HG03039 (cell line): Measurements from ENCODE around the gene MAML3.

Experiments
- ATAC-seq: cut with Tn5 transposase; IDR thresholded peaks from one replicate; pipeline ENCODE4 v1.9.1; 2021; ENCODE audit warnings: mild to moderate bottlenecking, moderate library complexity; ENCODE audit not compliant: unreplicated experiment

The MAML3 gene

DNA sequence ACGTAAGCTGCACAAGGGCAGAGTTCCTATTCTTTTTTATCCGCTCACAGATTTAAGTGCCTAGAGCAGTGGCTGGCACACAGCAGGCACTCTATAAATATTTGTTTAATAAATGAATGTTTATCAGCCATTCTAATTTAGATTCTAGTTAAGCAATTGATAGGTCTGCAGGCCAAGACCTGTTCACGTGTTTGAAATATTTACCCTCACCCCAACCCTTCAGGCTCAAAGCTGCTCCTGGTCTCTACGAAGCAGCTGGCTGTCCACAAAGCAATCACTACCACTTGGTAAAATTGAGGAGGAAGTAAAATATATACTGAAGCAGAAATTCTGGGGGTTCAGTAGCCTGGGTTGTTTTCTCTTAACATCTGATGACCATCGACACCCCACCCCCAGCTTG is 330.2 kb downstream of the MAML3 start:
- ATAC-seq = no peak

DNA sequence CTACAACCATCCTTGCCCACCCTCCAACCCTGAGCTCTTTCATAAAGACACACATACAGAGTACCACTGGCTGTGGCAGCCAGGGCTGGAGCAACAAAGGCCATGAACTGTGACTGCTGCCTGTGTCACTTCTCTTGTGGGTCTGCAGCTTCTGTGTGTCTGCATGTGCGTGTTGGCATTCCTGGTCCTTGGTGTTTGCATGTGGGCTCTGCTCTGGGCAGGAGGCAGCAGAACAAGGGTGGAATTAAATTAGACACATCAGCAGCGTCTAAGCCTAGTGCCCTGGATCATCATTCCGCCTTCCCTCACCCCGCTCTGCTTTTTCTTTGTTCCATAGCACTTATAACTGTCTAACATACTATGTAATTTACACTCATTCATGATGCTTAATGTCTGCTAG is 330.6 kb downstream of the MAML3 start:
- no peak for ATAC-seq

DNA sequence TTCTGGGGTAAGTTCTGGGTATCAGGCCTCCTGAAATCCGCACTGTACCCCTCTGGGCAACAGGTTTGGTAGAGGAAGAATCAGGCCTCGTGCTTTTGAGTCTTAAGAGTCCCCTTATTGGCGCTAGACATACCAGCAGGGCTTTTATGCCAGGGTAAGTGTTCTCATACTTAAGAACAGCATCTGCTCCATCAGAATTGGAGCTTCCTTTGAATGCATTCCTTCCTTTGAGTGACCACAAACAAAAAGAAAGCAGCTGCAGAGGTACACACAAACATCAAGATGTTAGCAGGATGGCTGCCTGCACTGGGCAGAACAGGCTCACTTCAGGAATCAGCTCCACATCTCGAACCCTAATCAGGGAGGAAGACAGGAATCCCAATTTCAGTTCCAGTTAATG is 331.6 kb downstream of the MAML3 start:
- no peak for ATAC-seq

DNA sequence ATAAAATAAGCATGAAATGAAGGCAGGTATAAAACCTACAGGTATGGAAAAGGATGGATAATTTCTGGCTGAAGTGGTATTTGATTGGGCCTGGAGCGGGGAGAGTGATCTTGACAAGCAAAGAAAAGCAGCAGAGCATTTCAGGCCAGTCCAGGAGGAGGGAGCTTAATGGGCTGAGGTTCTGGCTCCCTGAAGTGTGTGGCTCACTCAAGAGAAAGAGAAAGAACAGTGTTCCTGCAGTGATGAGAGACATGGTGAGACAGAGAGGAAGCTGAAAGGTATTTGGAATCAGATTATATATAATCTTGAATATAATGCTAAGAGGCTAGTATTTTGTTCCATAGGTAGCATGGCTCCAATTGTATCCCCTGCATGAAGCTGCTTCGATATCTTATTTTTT is 334.9 kb downstream of the MAML3 start:
- ATAC-seq = no peak

DNA sequence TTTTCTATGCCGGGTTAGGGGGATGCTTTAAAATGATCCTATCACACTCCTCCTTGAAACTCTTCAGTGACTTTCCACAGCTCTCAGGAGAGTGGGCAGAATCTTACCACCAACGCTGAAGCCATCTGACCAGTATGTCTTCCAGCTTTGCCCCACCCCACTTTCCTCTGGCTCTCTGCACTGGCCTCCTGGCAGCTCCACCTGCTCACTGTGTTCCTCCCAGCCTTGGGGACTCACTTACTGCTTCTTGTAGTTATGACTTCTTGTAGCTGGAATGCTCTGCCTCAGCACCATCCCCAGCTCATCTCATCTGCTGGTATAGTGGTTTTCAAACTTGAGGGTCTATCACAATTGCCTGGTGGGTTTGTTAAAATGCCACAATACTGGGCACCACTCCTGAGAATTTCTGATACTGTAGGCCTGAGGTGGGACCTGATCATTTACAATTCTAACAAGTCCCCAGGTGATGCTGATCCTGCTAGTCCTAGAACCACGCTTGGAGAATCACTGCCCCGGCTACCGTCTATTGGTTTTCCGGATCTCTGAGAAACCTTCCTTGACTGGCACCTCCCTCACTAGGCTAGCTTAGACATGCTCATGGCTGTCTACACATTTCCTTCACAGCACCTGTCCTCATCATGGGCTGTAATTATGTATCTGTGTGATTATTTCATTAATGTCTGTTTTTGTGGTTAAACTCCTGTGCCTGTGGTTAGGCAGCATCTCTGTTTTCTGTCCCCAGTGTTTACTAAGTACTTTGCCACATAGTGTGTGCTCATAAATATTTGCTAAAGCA is 336.1 kb downstream of the MAML3 start:
- no peak for ATAC-seq

DNA sequence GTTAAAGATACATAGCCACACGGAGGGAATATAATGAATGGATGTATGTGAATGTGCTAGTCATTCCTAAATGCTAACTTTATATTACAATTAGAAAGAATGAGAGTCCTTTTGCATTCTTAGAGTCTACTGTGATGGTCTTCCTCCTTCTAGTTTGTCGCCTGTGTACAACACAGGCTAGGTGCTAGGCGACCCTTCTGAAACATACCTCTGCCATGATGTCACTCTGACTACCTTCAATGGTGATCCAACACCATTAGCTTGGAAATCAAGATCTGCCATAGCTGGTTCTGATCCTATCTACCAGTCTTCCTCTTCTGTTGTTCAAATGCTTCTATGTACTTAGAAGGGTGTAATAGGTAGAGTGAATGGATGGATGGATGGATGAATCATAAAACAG is 337.1 kb downstream of the MAML3 start:
- ATAC-seq = no peak

DNA sequence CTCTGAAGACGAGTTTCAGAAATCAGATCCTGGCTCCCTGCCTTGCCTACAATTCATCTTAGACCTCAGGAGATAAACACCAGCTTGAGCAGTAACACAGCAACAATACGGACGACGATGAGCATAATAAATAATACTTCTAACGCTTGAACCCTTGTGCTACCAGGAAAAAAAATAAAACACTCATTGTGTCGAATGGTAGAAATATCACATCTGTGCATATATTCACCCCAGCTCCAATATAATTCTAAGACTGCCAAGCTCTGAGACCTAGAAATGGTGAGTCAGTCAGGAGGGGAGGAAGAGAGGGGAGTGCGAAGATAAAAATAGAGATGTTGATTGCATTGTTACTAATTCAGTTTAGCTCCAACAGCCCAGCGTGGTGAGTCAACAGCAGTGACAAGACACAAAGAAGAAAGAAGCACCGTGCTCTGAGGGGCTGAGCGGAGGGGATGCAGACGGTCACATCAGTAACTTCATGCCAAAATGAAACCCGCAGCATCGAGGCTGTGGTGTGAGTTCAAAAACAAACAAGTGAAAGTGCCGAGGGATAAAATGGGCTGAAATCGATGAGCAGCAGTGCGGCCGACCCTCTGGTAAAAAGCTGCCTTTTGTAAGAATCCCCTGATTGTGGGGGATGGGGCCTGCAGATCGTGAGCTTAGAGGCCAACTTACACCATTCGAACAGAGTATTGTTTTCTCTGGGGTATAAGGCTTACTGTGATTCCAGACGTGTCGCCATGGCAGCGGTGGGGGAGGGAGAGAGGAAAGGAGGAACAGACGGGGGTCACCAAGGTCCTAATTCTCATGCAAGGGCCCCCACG is 338.0 kb downstream of the MAML3 start:
- ATAC-seq = no peak

DNA sequence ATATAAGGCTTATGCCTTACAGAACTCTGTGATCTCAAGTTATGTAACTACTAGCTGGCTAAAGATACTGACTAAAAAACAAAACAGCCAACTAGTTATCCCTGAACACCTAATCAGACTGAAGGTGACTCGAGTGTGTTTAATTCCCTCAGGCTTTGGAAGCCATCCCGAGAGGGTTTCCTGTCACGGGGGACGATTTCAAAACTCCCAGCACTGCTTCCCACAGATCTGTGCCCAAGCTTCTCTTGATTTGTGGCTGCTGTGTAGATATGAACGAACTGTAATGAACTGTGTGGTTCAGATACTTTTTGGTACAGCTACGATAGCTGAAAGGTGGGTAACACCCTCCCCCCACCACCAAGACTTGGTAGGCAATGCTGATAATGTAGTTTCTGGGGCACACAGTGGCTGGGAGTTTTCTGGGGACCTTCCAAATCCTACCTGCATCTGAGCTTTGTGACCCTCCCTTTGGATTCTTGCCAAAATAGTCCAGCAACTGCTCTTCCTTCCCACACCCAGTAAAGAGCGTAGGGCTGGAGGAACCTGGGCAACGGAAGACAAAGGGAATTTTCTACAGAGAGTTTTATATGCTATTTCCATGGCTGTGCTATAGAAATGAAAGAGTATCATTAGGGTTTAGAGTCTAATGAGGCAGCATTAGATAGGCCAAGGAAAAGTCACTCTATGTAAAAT is 339.5 kb downstream of the MAML3 start:
- ATAC-seq = no peak

DNA sequence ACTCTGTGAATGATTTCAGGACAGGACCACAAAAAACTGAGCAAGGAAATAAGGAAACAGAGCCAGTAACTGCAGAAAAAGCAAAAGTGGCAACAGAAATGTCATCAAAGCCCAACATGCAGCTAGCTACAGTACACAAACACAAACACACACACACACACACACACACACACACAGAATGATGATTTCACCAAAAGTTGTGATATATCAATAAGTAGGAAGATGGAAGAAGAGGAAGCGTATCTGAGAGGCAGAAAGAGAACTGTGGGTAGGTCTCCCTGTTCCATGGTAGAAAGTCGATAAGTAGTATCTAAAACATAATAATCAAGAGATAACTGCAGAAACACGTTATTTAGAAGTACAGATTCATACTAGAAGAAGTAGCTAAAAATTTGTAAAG is 340.1 kb downstream of the MAML3 start:
- no peak for ATAC-seq

DNA sequence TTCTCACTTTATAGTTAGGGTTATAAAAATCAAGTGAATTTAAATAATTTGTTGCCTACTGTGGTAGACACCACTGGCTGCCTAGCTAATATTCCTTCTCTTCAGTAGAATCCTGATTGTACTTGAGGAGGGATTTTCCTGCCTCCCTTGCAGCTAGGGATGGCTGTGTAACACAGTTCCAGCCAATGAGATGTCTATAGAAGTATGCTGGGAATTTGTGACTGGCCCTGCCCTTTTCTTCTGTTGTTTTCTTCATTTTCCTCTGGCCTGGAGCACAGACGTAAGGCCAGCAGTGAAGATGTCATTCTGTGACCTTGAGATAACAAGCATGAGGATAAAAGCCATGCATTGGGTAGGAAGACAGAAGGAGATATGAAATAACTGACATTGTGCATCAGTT is 343.3 kb downstream of the MAML3 start:
- no peak for ATAC-seq

DNA sequence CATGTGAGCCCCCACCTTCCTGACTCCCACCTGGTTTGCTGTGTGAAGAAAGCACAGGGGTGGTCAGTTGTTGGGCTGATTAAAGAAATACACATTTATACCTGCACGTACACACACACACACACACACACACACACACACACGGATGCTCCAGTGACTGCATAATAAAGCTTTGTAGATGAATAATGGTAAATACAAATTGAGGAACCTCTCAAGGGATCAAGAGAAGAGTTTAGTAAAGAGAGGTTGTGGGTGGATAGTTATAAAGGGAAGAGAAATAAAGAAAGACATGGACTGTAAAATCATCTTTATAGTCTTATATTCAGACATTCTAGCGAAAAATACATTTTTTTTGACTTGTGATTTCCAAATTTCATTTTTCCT is 344.2 kb downstream of the MAML3 start:
- no peak for ATAC-seq

DNA sequence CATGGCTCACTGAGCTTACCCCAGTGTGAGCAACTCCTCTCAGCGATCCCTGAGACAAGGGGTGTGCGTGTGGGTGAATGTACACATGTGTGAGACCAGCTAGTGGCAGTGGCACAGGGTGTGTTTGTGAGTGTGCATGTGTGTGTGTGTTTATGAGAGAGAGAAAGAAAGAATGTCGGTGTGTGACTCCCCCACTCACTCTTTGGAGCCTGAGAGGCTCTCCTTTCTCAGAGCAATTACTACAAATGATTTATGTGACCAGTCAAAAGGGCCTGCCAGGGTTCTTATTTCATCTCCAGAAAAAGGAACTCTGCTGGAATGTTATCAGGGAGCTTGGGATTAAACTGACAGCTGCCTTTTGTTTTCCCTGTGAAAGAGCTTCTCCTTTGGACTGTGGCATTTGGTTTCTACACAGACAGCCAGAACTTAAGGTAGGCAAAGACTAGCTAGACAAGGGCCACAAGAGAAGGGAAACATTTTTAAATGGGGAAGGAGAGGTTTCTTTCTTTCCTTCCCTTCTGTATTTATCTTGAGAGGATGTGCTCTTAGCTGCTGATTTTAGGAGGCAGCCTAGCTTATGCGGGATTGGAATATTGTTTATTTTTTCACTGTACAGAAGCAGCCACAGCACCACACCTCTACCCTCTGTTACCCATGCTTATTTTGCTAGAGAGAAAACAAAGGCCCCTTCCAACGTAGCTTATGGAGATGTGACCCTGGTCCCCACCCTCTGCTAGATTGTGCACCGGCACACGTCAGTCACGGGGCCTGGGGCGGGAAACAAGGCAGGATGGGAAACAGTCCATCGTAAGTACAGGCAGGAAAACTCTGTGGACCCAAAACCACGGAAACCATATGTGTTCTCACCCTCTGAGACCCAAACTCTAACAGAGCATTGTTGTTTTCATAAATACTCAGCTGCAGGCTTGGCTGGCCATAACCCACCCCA is 344.9 kb downstream of the MAML3 start:
- ATAC-seq = no peak

DNA sequence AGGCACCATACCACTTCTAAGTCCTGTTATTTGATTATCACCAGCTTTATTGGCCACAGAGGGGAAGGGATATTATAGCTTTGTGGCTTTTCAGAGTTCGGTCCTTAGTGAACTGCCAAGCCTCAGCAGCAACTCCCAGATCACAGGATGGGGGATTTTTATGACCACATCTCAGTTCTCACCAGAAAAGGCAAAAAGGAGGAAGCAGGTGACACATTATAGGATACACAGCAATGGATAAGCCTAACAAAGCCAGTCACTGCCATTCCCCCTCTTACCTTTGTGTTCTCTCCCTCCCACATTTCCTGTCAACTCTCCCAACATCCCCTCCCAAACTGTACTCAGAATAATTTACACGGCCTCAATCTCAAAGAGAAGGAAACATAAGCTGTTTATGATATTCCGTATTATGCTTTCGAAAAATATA is 345.6 kb downstream of the MAML3 start:
- ATAC-seq = no peak

DNA sequence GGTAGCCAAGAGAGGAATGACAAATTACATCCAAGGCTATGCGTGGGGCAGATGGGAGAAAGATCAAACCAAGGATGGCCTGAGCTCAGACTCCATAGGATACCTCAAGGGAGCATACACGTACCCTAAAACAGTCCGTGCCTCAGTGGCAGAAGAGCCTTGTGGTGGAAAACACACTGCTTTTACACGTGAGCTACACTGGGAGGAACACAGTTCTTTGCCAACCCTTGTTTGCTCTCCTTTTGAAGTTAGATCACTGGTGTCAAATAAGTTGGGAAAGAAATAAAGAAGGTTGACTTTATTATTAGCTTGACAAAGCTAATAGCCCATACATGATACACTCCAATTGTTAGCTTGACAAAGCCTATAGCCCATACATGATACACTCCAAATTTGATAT is 346.5 kb downstream of the MAML3 start:
- ATAC-seq = no peak

DNA sequence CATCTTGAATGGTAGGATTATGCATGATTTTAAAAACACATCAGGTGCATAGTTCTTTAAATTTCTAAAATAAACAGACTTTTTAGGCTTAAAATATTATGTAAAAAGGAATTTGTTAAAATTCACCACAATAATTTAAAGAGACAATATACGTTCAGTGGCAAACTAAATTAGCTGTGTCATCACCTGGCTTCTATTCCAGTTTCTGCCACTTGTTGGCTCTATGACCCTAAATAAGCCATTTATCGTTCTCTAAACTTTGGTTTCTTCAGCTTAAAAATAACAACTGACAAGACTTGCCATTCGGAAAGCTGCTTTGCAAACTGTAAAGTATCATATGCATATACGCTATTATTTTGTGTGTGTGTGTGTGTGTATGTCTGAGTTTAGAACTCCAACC is 347.1 kb downstream of the MAML3 start:
- ATAC-seq = no peak

DNA sequence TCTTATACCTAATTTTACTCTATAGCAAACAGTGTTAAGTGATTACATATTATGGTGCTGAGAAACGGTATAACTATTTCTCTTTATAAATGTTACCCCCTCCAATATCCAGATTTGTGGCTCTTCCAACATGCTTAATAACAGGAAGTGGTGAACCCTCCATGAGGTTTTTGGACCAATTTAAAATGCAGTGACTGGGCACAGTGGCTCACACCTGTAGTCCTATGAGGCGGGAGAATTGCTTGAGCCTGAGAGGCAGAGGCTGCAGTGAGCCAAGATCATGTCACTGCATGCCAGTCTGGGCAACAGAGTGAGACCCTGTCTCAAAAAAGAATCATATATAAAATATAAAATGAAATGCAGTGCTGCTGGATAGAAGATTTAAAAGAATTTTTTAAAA is 351.1 kb downstream of the MAML3 start:
- ATAC-seq = no peak

DNA sequence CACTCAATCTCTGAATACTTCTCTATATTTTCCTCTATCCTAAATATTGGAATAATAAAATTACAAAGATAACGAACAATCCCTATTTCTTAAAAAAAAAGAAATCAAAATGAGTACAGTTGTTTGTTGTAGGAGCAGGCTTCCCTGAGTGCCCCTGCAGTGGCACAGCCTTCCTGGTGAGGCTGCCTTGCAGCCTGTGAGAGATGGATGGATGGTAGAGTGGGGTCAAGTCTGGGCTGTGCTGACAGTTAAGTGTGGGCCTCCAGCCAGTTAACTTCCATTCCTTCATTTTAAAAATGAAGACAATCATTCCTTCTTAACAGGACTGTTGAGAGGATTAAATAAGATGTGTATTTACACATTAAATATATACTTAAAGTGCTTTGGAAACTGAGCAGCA is 351.5 kb downstream of the MAML3 start:
- no peak for ATAC-seq

DNA sequence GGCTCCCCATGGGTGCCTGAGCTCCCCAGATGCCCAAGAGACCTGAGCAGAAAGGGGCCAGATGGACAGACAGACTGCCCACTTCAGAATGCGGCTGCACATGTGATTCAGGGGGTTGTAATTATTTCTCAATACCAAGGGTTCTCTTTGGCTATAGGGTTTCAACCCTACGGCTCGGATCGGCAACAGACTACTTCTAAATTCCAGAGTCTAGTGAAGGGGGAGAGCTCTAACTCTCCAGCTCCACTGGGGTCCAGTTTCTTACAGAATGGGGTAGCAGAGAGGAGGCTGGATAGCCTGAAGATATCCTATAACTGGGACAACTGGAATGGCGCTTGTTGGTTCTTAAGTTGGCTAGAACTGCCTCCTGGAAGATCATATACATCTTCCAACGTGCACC is 352.1 kb downstream of the MAML3 start:
- ATAC-seq = no peak

DNA sequence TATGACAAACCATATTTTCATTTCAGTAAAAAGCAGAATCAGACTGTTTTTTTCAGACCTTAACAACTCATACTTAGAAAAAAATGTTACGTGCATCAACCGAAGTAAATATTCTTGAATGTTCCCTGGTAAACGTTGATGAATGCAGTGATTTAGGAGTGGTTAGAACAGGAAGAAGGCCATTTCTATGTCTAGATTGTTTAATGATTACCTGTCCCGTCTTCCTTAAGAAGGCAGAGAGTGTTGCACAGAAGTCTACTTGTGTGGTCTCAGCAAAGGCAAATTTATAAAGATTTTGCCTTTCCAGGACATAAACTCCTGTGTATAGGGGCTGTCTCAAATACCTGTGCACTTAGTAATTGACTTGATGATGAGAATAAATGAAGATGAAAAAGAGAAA is 353.9 kb downstream of the MAML3 start:
- no peak for ATAC-seq

DNA sequence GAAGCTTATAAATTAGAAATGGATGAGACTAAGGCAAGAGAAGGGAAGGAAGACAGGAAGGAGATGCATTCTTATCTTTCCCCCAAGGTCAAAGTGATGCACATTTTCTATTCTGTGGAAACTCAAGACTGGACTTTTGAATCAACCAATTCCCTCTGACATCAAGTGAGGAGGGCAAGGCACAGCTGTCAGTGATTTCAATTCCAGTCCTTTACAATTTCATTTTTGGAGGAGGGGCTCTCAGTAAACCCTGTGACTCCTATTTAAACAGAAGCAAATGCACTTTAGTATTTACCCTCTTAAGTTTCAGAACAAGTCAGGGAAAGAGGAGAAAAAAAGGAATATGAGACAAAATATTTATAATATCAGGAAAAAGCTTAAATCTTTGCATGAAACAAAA is 354.4 kb downstream of the MAML3 start:
- no peak for ATAC-seq

DNA sequence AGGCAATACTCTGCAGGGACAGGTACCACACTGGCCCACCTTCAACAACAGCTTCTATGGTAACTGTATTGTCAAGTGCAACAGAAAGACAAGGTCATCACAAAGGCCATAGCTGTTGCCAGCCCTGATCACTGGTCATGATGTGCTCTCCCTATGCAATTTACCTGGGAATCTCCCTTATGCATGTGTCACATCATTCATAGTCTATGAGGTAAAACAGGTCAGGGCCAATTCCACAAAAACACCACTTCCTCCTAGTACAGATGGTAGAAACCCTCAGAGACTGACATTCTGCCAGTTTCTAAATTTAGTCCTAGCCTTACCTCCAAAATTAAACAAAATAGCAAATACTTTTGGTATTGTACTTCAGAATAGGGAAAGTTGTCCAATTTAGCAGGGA is 355.5 kb downstream of the MAML3 start:
- no peak for ATAC-seq
